Duodenal mucosa (tissue), 2 donors: ENCODE results near the gene TOM1L1.

Experiments
- H3K27ac ChIP-seq: one replicate; pipeline ENCODE4 v1.7.0; 2013; ENCODE audit warnings: low read depth, low read length
- H3K27me3 ChIP-seq, 2 donors: one replicate each; pipeline ENCODE4 v1.7.0; 2013; ENCODE audit warnings: low read length in 2 of 2, control low read depth in 1 of 2; ENCODE audit not compliant: insufficient read depth in 2 of 2, control insufficient read depth in 1 of 2
- H3K36me3 ChIP-seq, 2 donors: one replicate each; pipeline ENCODE4 v1.7.0; 2013; ENCODE audit warnings: low read length in 2 of 2, control low read depth in 1 of 2; ENCODE audit not compliant: insufficient read depth in 2 of 2, control insufficient read depth in 1 of 2
- H3K4me1 ChIP-seq, 2 donors: one replicate each; pipeline ENCODE4 v1.7.0; 2013; ENCODE audit warnings: low read length in 2 of 2, control low read depth in 1 of 2; ENCODE audit not compliant: insufficient read depth in 2 of 2, control insufficient read depth in 1 of 2
- H3K4me3 ChIP-seq, 2 donors: one replicate each; pipeline ENCODE4 v1.7.0; 2013; ENCODE audit warnings: low read length in 2 of 2, low read depth in 1 of 2
- H3K9ac ChIP-seq, 2 donors: one replicate each; pipeline ENCODE4 v1.7.0; 2013; ENCODE audit warnings: low read length in 2 of 2, low read depth in 1 of 2
- H3K9me3 ChIP-seq, 2 donors: one replicate each; pipeline ENCODE4 v1.7.0; 2013; ENCODE audit warnings: low read length in 2 of 2, control low read depth in 1 of 2; ENCODE audit not compliant: control insufficient read depth in 1 of 2

Gene TOM1L1

GRCh38 chr17:54900457-54901229 is at the start of gene TOM1L1:
Gene TOM1L1 (plus strand): TSS chr17:54900852. CDS start chr17:54900866, 14 bp downstream.
- Histone ChIP-seq H3K27me3 (no peaks in the 10 kb centered on the region), H3K9me3 (no peaks in the 10 kb centered on the region), H3K4me3 (no peak within 1 kb of the TSS), H3K9ac (peak within 1 kb of the TSS; percentile 77 to 82), H3K27ac (peak within 1 kb of the TSS; percentile 80), H3K36me3 (no peaks in the 10 kb centered on the region), H3K4me1 (peaks cover 7 to 16% of the 10 kb centered on the region in 2 donors)

GRCh38 chr17:54859187-54859586 is 41.5 kb upstream of the TOM1L1 start:
- Histone ChIP-seq H3K27me3 (no peaks in the 10 kb centered on the region), H3K27ac (no peak overlapping the region), H3K9me3 (no peaks in the 10 kb centered on the region), H3K4me1 (no peaks in the 10 kb centered on the region), H3K36me3 (no peaks in the 10 kb centered on the region), H3K9ac (no peak overlapping the region), H3K4me3 (no peak overlapping the region)

GRCh38 chr17:54860617-54861470 is 39.8 kb upstream of the TOM1L1 start:
- no peak overlapping the region for H3K4me3 ChIP-seq
- no peaks in the 10 kb centered on the region for H3K27me3 ChIP-seq
- no peaks in the 10 kb centered on the region for H3K4me1 ChIP-seq
- H3K9ac ChIP-seq: no peak overlapping the region
- no peaks in the 10 kb centered on the region for H3K9me3 ChIP-seq
- H3K36me3 ChIP-seq: no peaks in the 10 kb centered on the region
- H3K27ac ChIP-seq: no peak overlapping the region

DNA sequence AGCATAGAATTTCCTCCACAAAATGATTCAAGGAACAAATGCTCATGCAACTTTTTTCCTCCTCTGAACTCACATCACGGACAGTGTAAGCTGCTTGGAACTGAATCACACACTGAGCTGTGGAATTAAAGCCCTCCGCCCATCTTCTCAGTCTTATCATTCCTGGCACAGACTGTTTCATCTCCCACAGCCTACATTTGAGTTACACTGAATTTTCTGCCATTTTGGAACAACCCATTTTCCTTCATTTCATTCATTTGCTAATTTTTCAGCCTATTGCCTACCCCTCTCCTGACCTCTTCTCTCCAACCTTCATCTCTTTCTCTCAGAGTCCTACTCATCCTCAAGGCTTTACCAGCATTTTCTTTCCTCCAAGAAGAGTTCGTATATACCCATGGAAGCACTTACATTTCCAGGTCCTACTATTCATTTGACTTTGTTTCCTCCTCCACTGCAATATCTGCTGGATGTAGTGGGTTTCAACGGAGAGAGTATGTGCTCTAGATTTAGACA is 39.1 kb upstream of the TOM1L1 start:
- H3K27me3 ChIP-seq: no peaks in the 10 kb centered on the region
- H3K9me3 ChIP-seq: no peaks in the 10 kb centered on the region
- H3K4me3 ChIP-seq: no peak overlapping the region
- H3K27ac ChIP-seq: no peak overlapping the region
- no peak overlapping the region for H3K9ac ChIP-seq
- no peaks in the 10 kb centered on the region for H3K36me3 ChIP-seq
- H3K4me1 ChIP-seq: no peaks in the 10 kb centered on the region

DNA sequence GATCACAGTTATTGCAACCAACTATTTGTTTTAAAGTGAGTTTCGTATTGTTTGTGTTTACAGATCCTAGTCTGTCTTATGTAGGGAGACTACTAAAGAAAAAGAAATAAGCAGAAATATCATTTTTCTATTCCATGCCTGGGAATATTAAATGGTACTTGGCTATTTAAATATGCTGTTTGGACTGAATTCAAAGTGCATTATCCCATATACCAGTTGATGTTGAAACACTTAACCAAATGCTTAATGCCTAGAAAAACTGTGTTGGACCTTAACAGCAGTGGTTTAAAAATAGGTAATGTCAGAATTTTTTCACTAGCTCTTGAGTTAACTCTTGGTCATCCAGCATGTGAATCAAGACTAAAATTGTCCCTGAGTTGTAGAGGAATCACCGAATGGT is 37.5 kb upstream of the TOM1L1 start:
- Histone ChIP-seq H3K4me1 (no peaks in the 10 kb centered on the region), H3K4me3 (no peak overlapping the region), H3K36me3 (no peaks in the 10 kb centered on the region), H3K9ac (no peak overlapping the region), H3K9me3 (no peaks in the 10 kb centered on the region), H3K27me3 (no peaks in the 10 kb centered on the region), H3K27ac (no peak overlapping the region)

DNA sequence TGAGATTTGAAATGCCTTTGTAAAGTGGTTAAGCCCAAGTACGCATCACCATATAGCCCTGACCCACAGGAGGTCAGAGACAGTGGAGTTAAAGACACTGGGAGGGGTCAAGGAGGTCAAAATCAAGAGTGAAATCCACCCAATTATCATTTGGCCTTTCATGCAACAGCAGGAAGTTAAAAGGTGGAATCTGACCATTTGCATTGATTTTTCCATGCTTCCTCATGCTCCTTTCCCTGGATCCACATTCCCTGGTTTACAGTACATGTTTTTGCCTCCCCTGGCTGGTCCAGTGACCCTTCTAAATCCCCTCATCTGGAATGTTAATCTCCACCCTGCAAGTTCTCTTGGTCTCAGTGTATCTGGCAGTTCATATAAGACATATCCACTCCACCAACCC is 36.6 kb upstream of the TOM1L1 start:
- H3K9ac ChIP-seq: no peak overlapping the region
- no peaks in the 10 kb centered on the region for H3K4me1 ChIP-seq
- no peaks in the 10 kb centered on the region for H3K27me3 ChIP-seq
- no peaks in the 10 kb centered on the region for H3K9me3 ChIP-seq
- H3K4me3 ChIP-seq: no peak overlapping the region
- no peak overlapping the region for H3K27ac ChIP-seq
- H3K36me3 ChIP-seq: no peaks in the 10 kb centered on the region

- H3K9ac ChIP-seq: no peak overlapping the region
Observed at GRCh38 chr17:54864636-54865356, 35.9 kb upstream of the TOM1L1 start.

DNA sequence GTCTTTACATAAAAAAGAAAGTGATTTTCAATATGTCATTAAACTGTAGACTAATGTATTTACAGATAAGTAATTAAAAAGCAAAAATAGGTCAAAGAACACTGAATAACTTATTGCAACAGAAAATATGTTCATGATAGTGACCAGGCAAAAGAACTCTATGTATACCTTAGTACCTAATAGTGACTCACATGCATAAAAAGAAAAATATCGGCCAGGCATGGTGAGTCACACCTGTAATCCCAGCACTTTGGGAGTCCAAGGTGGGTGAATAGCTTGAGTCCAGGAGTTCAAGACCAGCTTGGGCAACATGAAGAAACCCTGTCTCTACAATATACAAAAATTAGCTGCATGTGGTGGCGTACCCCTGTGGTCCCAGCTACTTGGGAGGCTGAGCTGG is 33.0 kb upstream of the TOM1L1 start:
- Histone ChIP-seq H3K4me1 (no peaks in the 10 kb centered on the region), H3K9me3 (no peaks in the 10 kb centered on the region), H3K27me3 (no peaks in the 10 kb centered on the region), H3K36me3 (no peaks in the 10 kb centered on the region), H3K9ac (no peak overlapping the region), H3K27ac (no peak overlapping the region), H3K4me3 (no peak overlapping the region)

More at GRCh38 chr17:54864636-54865356, 35.9 kb upstream of the TOM1L1 start:
- H3K36me3 ChIP-seq: no peaks in the 10 kb centered on the region
- no peak overlapping the region for H3K27ac ChIP-seq
- H3K27me3 ChIP-seq: no peaks in the 10 kb centered on the region
- H3K9me3 ChIP-seq: no peaks in the 10 kb centered on the region
- no peaks in the 10 kb centered on the region for H3K4me1 ChIP-seq
- H3K4me3 ChIP-seq: no peak overlapping the region

GRCh38 chr17:54870671-54871175 is 29.9 kb upstream of the TOM1L1 start:
- H3K9me3 ChIP-seq: no peaks in the 10 kb centered on the region
- H3K36me3 ChIP-seq: no peaks in the 10 kb centered on the region
- no peaks in the 10 kb centered on the region for H3K27me3 ChIP-seq
- no peaks in the 10 kb centered on the region for H3K4me1 ChIP-seq
- no peak overlapping the region for H3K27ac ChIP-seq
- H3K4me3 ChIP-seq: no peak overlapping the region
- no peak overlapping the region for H3K9ac ChIP-seq
